GM12878 (cell line): Measurements from ENCODE around the gene URB1. TPM values are rescaled to one million over a fixed set of nuclear protein-coding genes. Genes with fewer than 3 reads are reported as not detected.

ENCODE experiments used
- ATAC-seq: fragments of 200-7000 bp; cut with Tn5 transposase; 3 replicates; pipeline ENCODE4 v1.9.1; 2020; ENCODE audit warnings: mild to moderate bottlenecking, moderate library complexity
- BruUV-seq: library from RNA; stranded (reverse); fragments of 400-500 nt; replicated peaks from 2 replicates; lab custom pipeline; 2021; lab: Mats Ljungman, UMichigan
- CTCF ChIA-PET: fragments of 300-600 bp; sonication (Branson Sonifier 250); formaldehyde crosslinking; extraction: SDS; loops from one replicate; lab custom pipeline; 2021; ENCODE audit warnings: inconsistent platforms; lab: Yijun Ruan, JAX
- POLR2A ChIA-PET: fragments of 350-600 bp; formaldehyde crosslinking; extraction: SDS; loops from one replicate; lab custom pipeline; 2021; ENCODE audit warnings: inconsistent platforms; lab: Charles Lee
- RAD21 ChIA-PET: fragments of 300-600 bp; sonication (Branson Sonifier 250); formaldehyde crosslinking; loops from one replicate; lab custom pipeline; 2023; ENCODE audit warnings: antibody characterized with exemption; ENCODE audit not compliant: unreplicated experiment; lab: Charles Lee
- SMC1A ChIA-PET: fragments of 300-600 bp; sonication (Branson Sonifier 250); formaldehyde crosslinking; loops from one replicate; lab custom pipeline; 2023; ENCODE audit not compliant: unreplicated experiment, uncharacterized antibody; lab: Charles Lee
- DNase-seq: peaks from one replicate; pipeline ENCODE4 v3.0.0-alpha.2; 2011; ENCODE audit warnings: low read depth, low spot score
- FAIRE-seq: peaks from 3 replicates; lab custom pipeline; 2011; peaks lifted over from hg19 to GRCh38; lab: Jason Lieb, UNC
- H2AFZ ChIP-seq: 2 replicates; pipeline ENCODE4 v1.6.0; 2011; ENCODE audit warnings: low read depth, low read length, control low read depth; ENCODE audit not compliant: control insufficient read depth
- H3K27ac ChIP-seq: 2 replicates; pipeline ENCODE4 v1.5.1; 2011; ENCODE audit warnings: control low read depth; ENCODE audit not compliant: control insufficient read depth, insufficient read depth
- H3K27me3 ChIP-seq, 2 experiments: replicated peaks in 1 of 2; 2 replicates each; pipeline versions ENCODE4 v1.6.0 to v1.6.1; 2011; ENCODE audit warnings: low read length in 1 of 2; ENCODE audit not compliant: control insufficient read depth in 2 of 2, insufficient read depth in 2 of 2
- H3K36me3 ChIP-seq, 2 experiments: 2 replicates each; pipeline ENCODE4 v1.5.1; 2011; ENCODE audit warnings: low read length in 1 of 2; ENCODE audit not compliant: control insufficient read depth in 2 of 2, insufficient read depth in 2 of 2
- H3K4me1 ChIP-seq: 2 replicates; pipeline ENCODE4 v1.6.1; 2011; ENCODE audit warnings: mild to moderate bottlenecking, low read length, moderate library complexity, mixed read lengths; ENCODE audit not compliant: control insufficient read depth, insufficient read depth
- H3K4me2 ChIP-seq: 2 replicates; pipeline ENCODE4 v1.6.0; 2011; ENCODE audit warnings: control low read depth; ENCODE audit not compliant: control insufficient read depth, insufficient read depth
- H3K4me3 ChIP-seq: fragments of 200-600 bp; sonication (generic); 2 replicates; pipeline ENCODE4 v1.5.1; 2016
- H3K79me2 ChIP-seq: 2 replicates; pipeline ENCODE4 v1.6.0; 2011; ENCODE audit warnings: low read length; ENCODE audit not compliant: control insufficient read depth, insufficient read depth
- H3K9ac ChIP-seq: 2 replicates; pipeline ENCODE4 v1.8.0; 2011; ENCODE audit warnings: low read length, control low read depth, mixed read lengths; ENCODE audit not compliant: control insufficient read depth, insufficient read depth
- H3K9me3 ChIP-seq: replicated peaks from 3 replicates; pipeline ENCODE4 v1.5.1; 2011; ENCODE audit warnings: mild to moderate bottlenecking, low read length; ENCODE audit not compliant: control insufficient read depth, insufficient read depth
- H4K20me1 ChIP-seq: 2 replicates; pipeline ENCODE4 v1.6.0; 2011; ENCODE audit not compliant: control insufficient read depth, insufficient read depth
- CEBPB ChIP-seq, 2 experiments: fragments of 150-350 bp in 1 of 2; IDR thresholded peaks; 2 replicates each; pipeline ENCODE4 v1.6.1; 2012 to 2014; ENCODE audit warnings: low read depth in 2 of 2, low read length in 2 of 2, borderline replicate concordance in 1 of 2, inconsistent platforms in 1 of 2
- CEBPZ ChIP-seq: fragments of 150-350 bp; IDR thresholded peaks from 2 replicates; pipeline ENCODE4 v1.6.1; 2016; ENCODE audit warnings: low read depth, low read length
- CHD1 ChIP-seq: IDR thresholded peaks from 2 replicates; pipeline ENCODE4 v1.6.1; 2012; ENCODE audit warnings: low read depth, low read length, improper control_type of control experiment
- CREM ChIP-seq: IDR thresholded peaks from 2 replicates; pipeline ENCODE4 v1.6.1; 2014; ENCODE audit warnings: antibody characterized with exemption, low read depth
- DPF2 ChIP-seq: fragments of 450-650 bp; IDR thresholded peaks from 2 replicates; pipeline ENCODE4 v1.6.1; 2017; ENCODE audit warnings: mild to moderate bottlenecking
- E4F1 ChIP-seq: fragments of 450-650 bp; IDR thresholded peaks from 2 replicates; pipeline ENCODE4 v1.6.1; 2018; ENCODE audit warnings: borderline replicate concordance, mild to moderate bottlenecking; ENCODE audit not compliant: partially characterized antibody
- KLF5 ChIP-seq: fragments of 450-650 bp; IDR thresholded peaks from 2 replicates; pipeline ENCODE4 v1.6.1; 2014; ENCODE audit warnings: mild to moderate bottlenecking; ENCODE audit not compliant: partially characterized antibody
- MEF2B ChIP-seq: fragments of 450-650 bp; IDR thresholded peaks from 2 replicates; pipeline ENCODE4 v1.6.1; 2018; ENCODE audit warnings: mild to moderate bottlenecking, moderate library complexity; ENCODE audit not compliant: partially characterized antibody, poor library complexity, severe bottlenecking
- PAX8 ChIP-seq: fragments of 450-650 bp; IDR thresholded peaks from 2 replicates; pipeline ENCODE4 v1.6.1; 2017; ENCODE audit warnings: mild to moderate bottlenecking, moderate library complexity
- RELA ChIP-seq: fragments of 450-650 bp; IDR thresholded peaks from 2 replicates; pipeline ENCODE4 v1.8.0; 2014; ENCODE audit warnings: borderline replicate concordance; ENCODE audit not compliant: partially characterized antibody
- SMAD1 ChIP-seq: fragments of 450-650 bp; IDR thresholded peaks from 2 replicates; pipeline ENCODE4 v1.6.1; 2018; ENCODE audit warnings: mild to moderate bottlenecking, low read depth; ENCODE audit not compliant: partially characterized antibody
- STAT3 ChIP-seq: IDR thresholded peaks from 2 replicates; pipeline ENCODE4 v1.6.1; 2011; ENCODE audit warnings: low read depth, low read length, improper control_type of control experiment
- TBL1XR1 ChIP-seq: IDR thresholded peaks from 2 replicates; pipeline ENCODE4 v1.6.1; 2012; ENCODE audit warnings: low read depth, low read length, improper control_type of control experiment
- TCF7 ChIP-seq: IDR thresholded peaks from 2 replicates; pipeline ENCODE4 v1.6.1; 2014; ENCODE audit warnings: antibody characterized with exemption, borderline replicate concordance
- ZSCAN29 ChIP-seq: fragments of 450-650 bp; IDR thresholded peaks from 2 replicates; pipeline ENCODE4 v1.6.1; 2017; ENCODE audit warnings: mild to moderate bottlenecking, moderate library complexity
- WGBS: methylation state at CpG from one replicate; pipeline ENCODE4 v1.1.6; 2016; ENCODE audit warnings: low lambda C conversion rate; ENCODE audit not compliant: insufficient replicate concordance, insufficient coverage; ENCODE audit errors: missing lambda C conversion rate; 5-methylcytosine and 5-hydroxymethylcytosine counted together
- in situ Hi-C: fragments of 300-500 bp; cut with MboI; formaldehyde crosslinking; loops from 9 replicates; pipeline ENCODE4 v1.14.3; 2018; ENCODE audit warnings: mixed read lengths
- intact Hi-C: fragments of 100-400 bp; cut with micrococcal nuclease; formaldehyde crosslinking; loops from one replicate; pipeline ENCODE4 v1.14.2; 2022; ENCODE audit not compliant: unreplicated experiment
- polyA plus RNA-seq, 11 experiments: library from polyadenylated mRNA; depleted of rRNA in 4 of 11; unstranded in 6 of 11; stranded (reverse) in 5 of 11; fragments of >200 nt; fragmentation: Nextera tagmentation in 4 of 11; fragmentation: Illumina TruSeq in 1 of 11; extraction: Ambion mirVana in 4 of 11; extraction: Trizol in 1 of 11; gene quantifications; 1 replicate in 1 of 11; 2 replicates in 10 of 11; pipeline versions ENCODE4 v1.2.1 to v1.2.3, GENCODE V29; 2011 to 2016; ENCODE audit warnings: inconsistent platforms in 2 of 11, missing spikeins in 2 of 11, low read depth in 1 of 11
- total RNA-seq, 4 experiments: library from RNA; depleted of rRNA in 3 of 4; stranded (reverse); fragments of >200 nt in 3 of 4; fragmentation: Illumina TruSeq in 1 of 4; extraction: Trizol in 1 of 4; gene quantifications; 2 replicates each; pipeline versions ENCODE4 v1.2.1 to v1.2.3, GENCODE V29; 2013 to 2021

The URB1 gene
- total and polyA plus RNA-seq, 10 of the 15 experiments (the other 5 are each of a cell fraction or from before 2014, with no cell fraction given), result 0.56 to 23.2 (median 8.9) TPM

GRCh38 chr21:32333953-32334673, 58.7 kb downstream of the URB1 start:
- no TSS peak for BruUV-seq
- no peaks in the 10 kb centered on the region for H3K27me3 ChIP-seq
- FAIRE-seq, result no peak
- WGBS, result 95% methylated on average over 19 of the region's 19 CpGs
- SMC1A ChIA-PET, result no interaction called here
- no peak overlapping the region for H3K27ac ChIP-seq
- no peak overlapping the region for H3K4me2 ChIP-seq
- H3K9ac ChIP-seq, result no peak overlapping the region
- CTCF ChIA-PET, result no interaction called here
- ATAC-seq, result no peak
- H3K9me3 ChIP-seq, result peaks cover 5% of the 10 kb centered on the region
- H3K36me3 ChIP-seq, result peaks cover 25 to 35% of the 10 kb centered on the region in 2 experiments
- in situ Hi-C loops, result no loop called here
- no peak for TF ChIP-seq TBL1XR1
- TF ChIP-seq CHD1, result no peak
- no peak for TF ChIP-seq RELA
- TF ChIP-seq MEF2B, result no peak
- no peak for TF ChIP-seq TCF7
- TF ChIP-seq KLF5, result no peak
- no peak for TF ChIP-seq ZSCAN29
- TF ChIP-seq CEBPB (IDR thresholded peaks at IDR 0.05; ENCODE audit: borderline replicate concordance in 1 of 2, low read depth in 2 of 2, low read length in 2 of 2), result no peak
- TF ChIP-seq DPF2, result no peak
- no peak for TF ChIP-seq STAT3
- no peak for TF ChIP-seq SMAD1
- no peak for TF ChIP-seq CEBPZ
- no peak for TF ChIP-seq PAX8
- TF ChIP-seq CREM, result no peak
- TF ChIP-seq E4F1, result no peak
- POLR2A ChIA-PET, result no interaction called here
- DNase-seq, result no peak
- RAD21 ChIA-PET, result no interaction called here
- H3K4me1 ChIP-seq, result no peaks in the 10 kb centered on the region
- no peak overlapping the region for H3K4me3 ChIP-seq
- intact Hi-C loops, result no loop called here
- H2AFZ ChIP-seq, result no peak overlapping the region
- H4K20me1 ChIP-seq, result no peaks in the 10 kb centered on the region; the same call in 1 of the 2 replicates
- H3K79me2 ChIP-seq, result no peaks in the 10 kb centered on the region
